IMR-90 (cell line): ENCODE results near the gene DOCK10. TPM values are rescaled to one million over a fixed set of nuclear protein-coding genes. Genes with fewer than 3 reads are reported as not detected.

Source experiments
- ATAC-seq: fragments of 200-7000 bp; cut with Tn5 transposase; 2 replicates; pipeline ENCODE4 v1.9.1; 2020; ENCODE audit warnings: low read depth, mild to moderate bottlenecking, moderate library complexity
- BruUV-seq: library from RNA; stranded (reverse); fragments of 400-500 nt; replicated peaks from 2 replicates; lab custom pipeline; 2021; lab: Mats Ljungman, UMichigan
- CTCF ChIA-PET: fragments of 300-600 bp; formaldehyde crosslinking; extraction: SDS; loops from one replicate; lab custom pipeline; 2021; ENCODE audit warnings: antibody characterized with exemption; lab: Yijun Ruan, JAX
- POLR2A ChIA-PET: fragments of 300-600 bp; sonication (Branson Sonifier 250); formaldehyde crosslinking; loops from one replicate; lab custom pipeline; 2022; ENCODE audit warnings: antibody characterized with exemption; ENCODE audit not compliant: unreplicated experiment; lab: Charles Lee
- DNase-seq: peaks from one replicate; pipeline ENCODE4 v3.0.0; 2013
- H2AFZ ChIP-seq: replicated peaks from 2 replicates; pipeline ENCODE3; 2013; ENCODE audit warnings: low read length, mild to moderate bottlenecking; ENCODE audit not compliant: poor library complexity
- H2AK5ac ChIP-seq: 2 replicates; pipeline ENCODE4 v1.6.1; 2013; ENCODE audit warnings: low read depth, low read length, inconsistent platforms
- H2AK9ac ChIP-seq: replicated peaks from 2 replicates; pipeline ENCODE3; 2013; ENCODE audit warnings: mild to moderate bottlenecking, low read depth, low read length, moderate library complexity; ENCODE audit not compliant: poor library complexity
- H2BK120ac ChIP-seq: 2 replicates; pipeline ENCODE4 v1.6.1; 2013; ENCODE audit warnings: low read depth, low read length, inconsistent platforms
- H2BK15ac ChIP-seq: 3 replicates; pipeline ENCODE4 v1.6.1; 2013; ENCODE audit warnings: low read depth, low read length, inconsistent platforms
- H2BK20ac ChIP-seq: 2 replicates; pipeline ENCODE4 v1.6.1; 2013; ENCODE audit warnings: low read depth, mild to moderate bottlenecking, inconsistent platforms, low read length, moderate library complexity
- H2BK5ac ChIP-seq: 2 replicates; pipeline ENCODE4 v1.6.1; 2013; ENCODE audit warnings: mild to moderate bottlenecking, low read depth, low read length, inconsistent platforms; ENCODE audit not compliant: poor library complexity, severe bottlenecking
- H3K14ac ChIP-seq: replicated peaks from 2 replicates; pipeline ENCODE4 v1.6.1; 2013; ENCODE audit warnings: low read depth, low read length, inconsistent platforms
- H3K18ac ChIP-seq: 2 replicates; pipeline ENCODE4 v1.6.1; 2013; ENCODE audit warnings: low read depth, low read length, control low read depth
- H3K23ac ChIP-seq: 2 replicates; pipeline ENCODE4 v1.6.1; 2013; ENCODE audit warnings: low read depth, low read length, inconsistent platforms
- H3K27ac ChIP-seq: 2 replicates; pipeline ENCODE4 v1.5.1; 2013; ENCODE audit warnings: mild to moderate bottlenecking, control low read depth, low read length; ENCODE audit not compliant: insufficient read depth
- H3K27me3 ChIP-seq: 2 replicates; pipeline ENCODE4 v1.6.1; 2013; ENCODE audit warnings: low read length; ENCODE audit not compliant: control insufficient read depth, insufficient read depth
- H3K36me3 ChIP-seq: 2 replicates; pipeline ENCODE4 v1.6.1; 2013; ENCODE audit warnings: low read length, mixed read lengths; ENCODE audit not compliant: control insufficient read depth, insufficient read depth
- H3K4ac ChIP-seq: 2 replicates; pipeline ENCODE4 v1.6.1; 2013; ENCODE audit warnings: low read depth, low read length, inconsistent platforms
- H3K4me1 ChIP-seq: 2 replicates; pipeline ENCODE4 v1.6.1; 2013; ENCODE audit warnings: low read length, mixed read lengths; ENCODE audit not compliant: control insufficient read depth, insufficient read depth
- H3K4me2 ChIP-seq: 2 replicates; pipeline ENCODE4 v1.6.1; 2013; ENCODE audit warnings: low read depth, mild to moderate bottlenecking, control low read depth, low read length, moderate library complexity
- H3K4me3 ChIP-seq: 2 replicates; pipeline ENCODE4 v1.5.1; 2013; ENCODE audit warnings: low read depth, mild to moderate bottlenecking, control low read depth, low read length, moderate library complexity; ENCODE audit not compliant: insufficient read depth
- H3K56ac ChIP-seq: 2 replicates; pipeline ENCODE4 v1.6.1; 2013; ENCODE audit warnings: low read length, inconsistent platforms; ENCODE audit not compliant: insufficient read depth; ENCODE audit errors: extremely low read depth
- H3K79me1 ChIP-seq, 2 experiments: 2 replicates each; pipeline ENCODE4 v1.6.1; 2013; ENCODE audit warnings: low read length in 2 of 2, inconsistent platforms in 1 of 2, low read depth in 1 of 2
- H3K9ac ChIP-seq: 2 replicates; pipeline ENCODE4 v1.6.1; 2013; ENCODE audit warnings: low read depth, low read length, control low read depth
- H3K9me1 ChIP-seq: 2 replicates; pipeline ENCODE4 v1.6.1; 2013; ENCODE audit warnings: low read length, inconsistent platforms; ENCODE audit not compliant: insufficient read depth
- H3K9me3 ChIP-seq: 2 replicates; pipeline ENCODE4 v1.6.1; 2013; ENCODE audit warnings: low read length; ENCODE audit not compliant: control insufficient read depth, insufficient read depth
- H4K20me1 ChIP-seq: 2 replicates; pipeline ENCODE4 v1.6.1; 2013; ENCODE audit warnings: low read length, inconsistent platforms; ENCODE audit not compliant: insufficient read depth
- H4K5ac ChIP-seq: 2 replicates; pipeline ENCODE4 v1.6.1; 2013; ENCODE audit warnings: mild to moderate bottlenecking, low read depth, low read length, control low read depth
- H4K8ac ChIP-seq, 2 experiments: 2 replicates each; pipeline ENCODE4 v1.6.1; 2013; ENCODE audit warnings: low read depth in 2 of 2, low read length in 2 of 2, control low read depth in 1 of 2, inconsistent platforms in 1 of 2
- H4K91ac ChIP-seq: 2 replicates; pipeline ENCODE4 v1.6.1; 2013; ENCODE audit warnings: low read depth, low read length, inconsistent platforms; ENCODE audit not compliant: insufficient read depth
- BHLHE40 ChIP-seq: fragments of 150-350 bp; IDR thresholded peaks from 2 replicates; pipeline ENCODE4 v1.6.1; 2016; ENCODE audit warnings: mild to moderate bottlenecking, low read depth, low read length
- CEBPB ChIP-seq: IDR thresholded peaks from 2 replicates; pipeline ENCODE4 v1.6.1; 2012; ENCODE audit warnings: low read depth, low read length, improper control_type of control experiment
- CHD1 ChIP-seq: IDR thresholded peaks from 2 replicates; pipeline ENCODE4 v1.6.1; 2012; ENCODE audit warnings: low read depth, low read length, improper control_type of control experiment
- FOS ChIP-seq: fragments of 150-350 bp; IDR thresholded peaks from 2 replicates; pipeline ENCODE4 v1.6.1; 2016; ENCODE audit warnings: low read depth, low read length
- MAFK ChIP-seq: IDR thresholded peaks from 2 replicates; pipeline ENCODE4 v1.6.1; 2012; ENCODE audit warnings: low read depth, low read length, improper control_type of control experiment
- MAZ ChIP-seq: IDR thresholded peaks from 2 replicates; pipeline ENCODE4 v1.6.1; 2012; ENCODE audit warnings: low read depth, mild to moderate bottlenecking, low read length, improper control_type of control experiment, moderate library complexity, borderline replicate concordance
- MXI1 ChIP-seq: IDR thresholded peaks from 2 replicates; pipeline ENCODE4 v1.6.1; 2012; ENCODE audit warnings: low read depth, mild to moderate bottlenecking, low read length, moderate library complexity, borderline replicate concordance
- NFE2L2 ChIP-seq: fragments of 150-350 bp; IDR thresholded peaks from 2 replicates; pipeline ENCODE4 v1.6.1; 2016; ENCODE audit warnings: low read depth, mild to moderate bottlenecking, low read length
- POLR2A ChIP-seq: IDR thresholded peaks from 2 replicates; pipeline ENCODE4 v1.6.1; 2012; ENCODE audit warnings: mild to moderate bottlenecking, low read depth, low read length
- RCOR1 ChIP-seq: IDR thresholded peaks from 2 replicates; pipeline ENCODE4 v1.6.1; 2012; ENCODE audit warnings: mild to moderate bottlenecking, low read length, improper control_type of control experiment; ENCODE audit not compliant: insufficient replicate concordance
- RFX5 ChIP-seq: IDR thresholded peaks from 2 replicates; pipeline ENCODE4 v1.8.0; 2012; ENCODE audit warnings: low read depth, mild to moderate bottlenecking, low read length, moderate library complexity
- SMC3 ChIP-seq: fragments of 150-350 bp; IDR thresholded peaks from 2 replicates; pipeline ENCODE4 v1.6.1; 2016; ENCODE audit warnings: low read depth, mild to moderate bottlenecking, antibody characterized with exemption, low read length, moderate library complexity
- USF2 ChIP-seq: fragments of 150-350 bp; IDR thresholded peaks from 2 replicates; pipeline ENCODE4 v1.6.1; 2017; ENCODE audit warnings: mild to moderate bottlenecking, antibody characterized with exemption, low read length, low read depth
- WGBS, 2 experiments: methylation state at CpG; one replicate each; pipeline versions ENCODE4 v1.1.5 to v1.1.7; 2013; ENCODE audit warnings: missing lambda C conversion rate in 2 of 2; ENCODE audit not compliant: insufficient read length in 1 of 2; ENCODE audit errors: extremely low coverage in 2 of 2; 5-methylcytosine and 5-hydroxymethylcytosine counted together
- dilution Hi-C: fragments of 300-500 bp; cut with HindIII; formaldehyde crosslinking; loops from one replicate; pipeline ENCODE4 v1.14.3; 2018; ENCODE audit warnings: low sequenced_read_pairs; ENCODE audit not compliant: unreplicated experiment
- in situ Hi-C: fragments of 300-500 bp; cut with MboI; formaldehyde crosslinking; loops from 3 replicates; pipeline ENCODE4 v1.14.3; 2019; ENCODE audit warnings: low sequenced_read_pairs, inconsistent platforms, mixed read lengths
- intact Hi-C: fragments of 100-400 bp; cut with micrococcal nuclease; formaldehyde crosslinking; loops from 2 replicates; pipeline ENCODE4 v1.10.0; 2022
- polyA plus RNA-seq, 3 experiments: library from polyadenylated mRNA; depleted of rRNA; stranded (reverse); fragments of >200 nt; gene quantifications; 2 replicates each; pipeline ENCODE4 v1.2.3, GENCODE V29; 2012; ENCODE audit warnings: low replicate concordance in 1 of 3
- total RNA-seq: library from RNA; depleted of rRNA; stranded (reverse); fragments of >200 nt; gene quantifications from 2 replicates; pipeline ENCODE4 v1.2.3, GENCODE V29; 2012
- TF ChIP-seq, protein P1 (sequence below): conservative IDR thresholded peaks from 2 replicates; pipeline ENCODE4 v1.5.1; 2012; ENCODE audit warnings: mild to moderate bottlenecking, low read depth, low read length, improper control_type of control experiment
- TF ChIP-seq, protein P2 (sequence below): fragments of 150-350 bp; IDR thresholded peaks from 2 replicates; pipeline ENCODE4 v1.6.1; 2016; ENCODE audit warnings: low read depth, mild to moderate bottlenecking, low read length, moderate library complexity, borderline replicate concordance

DOCK10 gene
- total and polyA plus RNA-seq, 2 of the 4 experiments (the other 2 are of a cell fraction), result 58.6 to 75.3 TPM

- H2BK5ac ChIP-seq, result no peak overlapping the region
- H3K14ac ChIP-seq, result no peak overlapping the region
- H3K27me3 ChIP-seq, result no peaks in the 10 kb centered on the region
- no peak overlapping the region for H3K27ac ChIP-seq
- WGBS, 2 experiments, result 82 to 100% methylated on average over 1 to 2 of the region's 6 CpGs
- in situ Hi-C loops (no loop called here), dilution Hi-C loops (no loop called here), intact Hi-C loops (loop anchor here (5.0 kb wide), 2 partner anchors 125 to 805 kb away; no protein-coding TSS in a partner anchor)
- no peak overlapping the region for H2BK15ac ChIP-seq
- no peak overlapping the region for H3K4me2 ChIP-seq
- H4K5ac ChIP-seq, result no peak overlapping the region
- H3K23ac ChIP-seq, result no peak overlapping the region
- POLR2A ChIA-PET, result no interaction called here
- no peak overlapping the region for H3K4me3 ChIP-seq
- no peak overlapping the region for H2BK120ac ChIP-seq
- no peak overlapping the region for H3K18ac ChIP-seq
- H3K79me1 ChIP-seq, result no peaks in the 10 kb centered on the region
- H3K56ac ChIP-seq, result no peak overlapping the region
- no peak overlapping the region for H4K91ac ChIP-seq
- H2BK20ac ChIP-seq, result no peak overlapping the region
- DNase-seq, result no peak
- no peak for ATAC-seq
- H3K4me1 ChIP-seq, result 0 out of 2 replicates have a peak, but pooled peaks cover 2% of the 10 kb centered on the region
- no peak overlapping the region for H2AFZ ChIP-seq
- H3K36me3 ChIP-seq, result peaks cover 6% of the 10 kb centered on the region
- H3K9me1 ChIP-seq, result no peaks in the 10 kb centered on the region
- BruUV-seq, result no TSS peak
- no peak overlapping the region for H2AK5ac ChIP-seq
- no peak overlapping the region for H4K8ac ChIP-seq
- CTCF ChIA-PET, result interaction anchor here (0.9 kb wide), 1 partner anchor 40 kb away, joined by 3 read pairs; no protein-coding TSS in a partner anchor
- H2AK9ac ChIP-seq, result no peak overlapping the region
- no peak overlapping the region for H3K4ac ChIP-seq
- no peak overlapping the region for H3K9ac ChIP-seq
- H3K9me3 ChIP-seq, result no peaks in the 10 kb centered on the region
- H4K20me1 ChIP-seq, result no peaks in the 10 kb centered on the region
- no peak for TF ChIP-seq POLR2A
- no peak for TF ChIP-seq MXI1
- TF ChIP-seq FOS, result no peak
- TF ChIP-seq RCOR1, result no peak
- TF ChIP-seq, protein P1, sequence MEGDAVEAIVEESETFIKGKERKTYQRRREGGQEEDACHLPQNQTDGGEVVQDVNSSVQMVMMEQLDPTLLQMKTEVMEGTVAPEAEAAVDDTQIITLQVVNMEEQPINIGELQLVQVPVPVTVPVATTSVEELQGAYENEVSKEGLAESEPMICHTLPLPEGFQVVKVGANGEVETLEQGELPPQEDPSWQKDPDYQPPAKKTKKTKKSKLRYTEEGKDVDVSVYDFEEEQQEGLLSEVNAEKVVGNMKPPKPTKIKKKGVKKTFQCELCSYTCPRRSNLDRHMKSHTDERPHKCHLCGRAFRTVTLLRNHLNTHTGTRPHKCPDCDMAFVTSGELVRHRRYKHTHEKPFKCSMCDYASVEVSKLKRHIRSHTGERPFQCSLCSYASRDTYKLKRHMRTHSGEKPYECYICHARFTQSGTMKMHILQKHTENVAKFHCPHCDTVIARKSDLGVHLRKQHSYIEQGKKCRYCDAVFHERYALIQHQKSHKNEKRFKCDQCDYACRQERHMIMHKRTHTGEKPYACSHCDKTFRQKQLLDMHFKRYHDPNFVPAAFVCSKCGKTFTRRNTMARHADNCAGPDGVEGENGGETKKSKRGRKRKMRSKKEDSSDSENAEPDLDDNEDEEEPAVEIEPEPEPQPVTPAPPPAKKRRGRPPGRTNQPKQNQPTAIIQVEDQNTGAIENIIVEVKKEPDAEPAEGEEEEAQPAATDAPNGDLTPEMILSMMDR, result no peak
- TF ChIP-seq, protein P2, sequence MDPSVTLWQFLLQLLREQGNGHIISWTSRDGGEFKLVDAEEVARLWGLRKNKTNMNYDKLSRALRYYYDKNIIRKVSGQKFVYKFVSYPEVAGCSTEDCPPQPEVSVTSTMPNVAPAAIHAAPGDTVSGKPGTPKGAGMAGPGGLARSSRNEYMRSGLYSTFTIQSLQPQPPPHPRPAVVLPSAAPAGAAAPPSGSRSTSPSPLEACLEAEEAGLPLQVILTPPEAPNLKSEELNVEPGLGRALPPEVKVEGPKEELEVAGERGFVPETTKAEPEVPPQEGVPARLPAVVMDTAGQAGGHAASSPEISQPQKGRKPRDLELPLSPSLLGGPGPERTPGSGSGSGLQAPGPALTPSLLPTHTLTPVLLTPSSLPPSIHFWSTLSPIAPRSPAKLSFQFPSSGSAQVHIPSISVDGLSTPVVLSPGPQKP, result no peak
- TF ChIP-seq CHD1, result no peak
- TF ChIP-seq CEBPB, result no peak
- TF ChIP-seq NFE2L2, result no peak
- TF ChIP-seq MAFK, result no peak
- no peak for TF ChIP-seq BHLHE40
- no peak for TF ChIP-seq RFX5
- TF ChIP-seq USF2, result no peak
- TF ChIP-seq SMC3, result no peak
- TF ChIP-seq MAZ, result no peak
Observed at GRCh38 chr2:224776795-224777558, 265.3 kb downstream of the DOCK10 start.
